ENCODE data around the gene NOP56. TPM values are rescaled to one million over a fixed set of nuclear protein-coding genes. Genes with fewer than 3 reads are reported as not detected.
"Not testable (repeated sequence)": the region's sequence is repeated elsewhere in the genome, so short reads cannot be mapped to it uniquely, and the experiment has no call there.

NOP56 gene
- total and polyA plus RNA-seq, 9 of the 15 experiments (the other 6 are each of a cell fraction or from before 2014, with no cell fraction given) = 295 to 697 (median 439) TPM

- DNase-seq (ENCODE audit: extremely low read depth in 1 of 4, low spot score in 3 of 4); H3K27me3 ChIP-seq (ENCODE audit: control insufficient read depth in 2 of 2, insufficient read depth in 2 of 2, low read length in 2 of 2); ATAC-seq; H3K4me3 ChIP-seq; H3K4me1 ChIP-seq (replicated peaks in 1 of 2; ENCODE audit: control insufficient read depth in 2 of 2, insufficient read depth in 2 of 2, low read length in 2 of 2); H3K4me2 ChIP-seq (ENCODE audit: insufficient read depth, low read length); H3K27ac ChIP-seq (ENCODE audit: extremely low read depth, low read depth, low read length); H4K20me1 ChIP-seq (replicated peaks; ENCODE audit: control insufficient read depth, insufficient read depth, low read length); FAIRE-seq; H2AFZ ChIP-seq (ENCODE audit: low read depth, low read length); H3K9me1 ChIP-seq (ENCODE audit: control insufficient read depth, insufficient read depth, low read length); CTCF ChIA-PET (ENCODE audit: low intra/inter-chr PET ratio); H3K36me3 ChIP-seq (ENCODE audit: control insufficient read depth, insufficient read depth, low read length); H3K79me2 ChIP-seq (ENCODE audit: control insufficient read depth, insufficient read depth, low read length); BruUV-seq (replicated peaks); H3K9me3 ChIP-seq (replicated peaks; ENCODE audit: control insufficient read depth, insufficient read depth, low read depth, low read length); H3K9ac ChIP-seq (ENCODE audit: insufficient read depth in 1 of 2, low read depth in 2 of 2, low read length in 2 of 2); TF ChIP-seq ZBTB40 (CRISPR knock-in tag; IDR thresholded peaks at IDR 0.05): not testable (repeated sequence)
- whole genome bisulfite sequencing (ENCODE audit: insufficient coverage, low coverage, missing lambda C conversion rate) = 14% methylated on average over 3 of the region's 4 CpGs
- POLR2A ChIA-PET = interaction anchor here (0.6 kb wide), 1 partner anchor 9 kb away, joined by 3 read pairs; no protein-coding TSS in a partner anchor
- TF ChIP-seq ZBTB40 (IDR thresholded peaks at IDR 0.05) (0 out of 2 replicates have a peak, but pooled peaks have one; percentile 29), TFAP4 (CRISPR knock-in tag; IDR thresholded peaks at IDR 0.05; ENCODE audit: borderline replicate concordance) (0 out of 2 replicates have a peak, but pooled peaks have one; percentile 24), ZNF384 (IDR thresholded peaks at IDR 0.05; ENCODE audit: low read depth, low read length) (peak; percentile 39), CEBPG (CRISPR knock-in tag; IDR thresholded peaks at IDR 0.05) (peak; percentile 93), CEBPG (tag; conservative IDR thresholded peaks at IDR 0.05 in 1 of 2, IDR thresholded peaks at IDR 0.05 in 1 of 2) (peak; percentile 61 to 62), CEBPB (tag; IDR thresholded peaks at IDR 0.05) (peak; percentile 74)
- TF ChIP-seq, protein P1, sequence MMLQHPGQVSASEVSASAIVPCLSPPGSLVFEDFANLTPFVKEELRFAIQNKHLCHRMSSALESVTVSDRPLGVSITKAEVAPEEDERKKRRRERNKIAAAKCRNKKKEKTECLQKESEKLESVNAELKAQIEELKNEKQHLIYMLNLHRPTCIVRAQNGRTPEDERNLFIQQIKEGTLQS (IDR thresholded peaks at IDR 0.05) = peak; percentile 61
- TF ChIP-seq, protein P1 (CRISPR knock-in tag; conservative IDR thresholded peaks at IDR 0.05) = not testable (repeated sequence)
- in situ Hi-C loops (cut with MboI) (loop anchor here (5.0 kb wide), 1 partner anchor 167 kb away; no protein-coding TSS in a partner anchor), intact Hi-C loops (cut with micrococcal nuclease) (loop anchor here (5.0 kb wide), 1 partner anchor 167 kb away; no protein-coding TSS in a partner anchor)
Observed at GRCh38 chr20:2684817-2685216, 32.4 kb downstream of the NOP56 start.

Data from K562 (cell line).